Endothelial cell (in vitro differentiated cells): ENCODE measurements around the gene FGGY. TPM values are rescaled to one million over a fixed set of nuclear protein-coding genes. Genes with fewer than 3 reads are reported as not detected.

Experiments used
- DNase-seq: peaks from one replicate; pipeline ENCODE4 v3.0.0; 2021; ENCODE audit warnings: low spot score
- H3K27ac Mint-ChIP-seq: one replicate; pipeline ENCODE4 v1.8.0; 2021; ENCODE audit warnings: mixed read lengths, inconsistent platforms; ENCODE audit not compliant: unreplicated experiment
- H3K27me3 Mint-ChIP-seq: one replicate; pipeline ENCODE4 v1.8.0; 2021; ENCODE audit warnings: mild to moderate bottlenecking, moderate library complexity, mixed read lengths, inconsistent platforms; ENCODE audit not compliant: unreplicated experiment
- H3K36me3 Mint-ChIP-seq: one replicate; pipeline ENCODE4 v1.8.0; 2021; ENCODE audit warnings: mild to moderate bottlenecking, low read depth, mixed read lengths, inconsistent platforms; ENCODE audit not compliant: unreplicated experiment
- H3K4me1 Mint-ChIP-seq: one replicate; pipeline ENCODE4 v1.8.0; 2021; ENCODE audit warnings: mild to moderate bottlenecking, mixed read lengths, inconsistent platforms; ENCODE audit not compliant: unreplicated experiment
- H3K4me3 Mint-ChIP-seq: one replicate; pipeline ENCODE4 v1.8.0; 2021; ENCODE audit warnings: mild to moderate bottlenecking, mixed read lengths, inconsistent platforms; ENCODE audit not compliant: unreplicated experiment
- H3K9me3 Mint-ChIP-seq: one replicate; pipeline ENCODE4 v1.8.0; 2021; ENCODE audit warnings: mixed read lengths, inconsistent platforms; ENCODE audit not compliant: unreplicated experiment
- total RNA-seq: library from RNA; stranded (reverse); fragmentation: NEBNext Ultra II Directional; extraction: Animal tissue kit (Norgen Biotek cat#: 25700); gene quantifications from one replicate; pipeline ENCODE4 v1.2.1, GENCODE V29; 2021; ENCODE audit not compliant: unreplicated experiment
- TF ChIP-seq, protein P1 (sequence below): fragments of 200-600 bp; sonication (generic); IDR thresholded peaks from one replicate; pipeline ENCODE4 v1.5.0; 2021; ENCODE audit warnings: antibody characterized with exemption; ENCODE audit not compliant: unreplicated experiment

The FGGY gene
- total RNA-seq, 1 donor from 2014 or later, result 41.2 TPM

DNA sequence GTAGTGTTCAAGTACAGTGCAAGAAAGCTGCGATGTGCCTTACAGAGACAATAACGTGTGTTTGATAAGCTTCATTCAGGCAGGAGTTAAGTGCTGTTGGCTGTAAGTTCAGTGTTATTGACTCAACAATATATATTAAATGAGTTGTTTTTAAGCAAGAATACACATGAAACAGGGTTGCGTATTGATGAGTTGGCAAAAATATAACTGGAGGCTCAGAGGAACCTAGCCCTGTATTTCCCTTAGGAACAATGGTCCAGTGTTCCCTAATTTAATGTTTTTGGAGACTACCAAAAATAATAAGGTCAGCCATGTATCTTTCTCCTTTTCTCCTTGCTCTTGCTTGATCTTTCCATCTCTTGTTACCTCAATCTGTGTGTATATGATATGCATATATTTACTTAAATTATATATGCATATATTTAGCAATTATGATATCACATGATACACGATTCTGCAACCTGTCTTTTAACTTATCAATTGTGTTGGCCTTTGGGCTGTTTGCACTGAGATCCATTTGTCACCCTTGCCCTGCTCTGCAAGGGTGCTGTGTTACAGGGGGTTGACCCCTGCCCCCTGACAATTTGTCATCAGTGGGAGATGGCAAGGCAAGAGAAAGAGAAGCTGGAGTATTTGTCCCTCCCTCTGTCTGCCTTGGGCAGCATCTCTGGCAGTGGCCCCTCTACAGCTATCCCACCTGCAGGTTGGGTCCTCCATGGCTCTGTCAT lies 109.7 kb downstream of the FGGY start:
- no peak overlapping the region for H3K27ac Mint-ChIP-seq
- H3K4me3 Mint-ChIP-seq, result no peak overlapping the region
- H3K9me3 Mint-ChIP-seq, result no peaks in the 10 kb centered on the region
- H3K36me3 Mint-ChIP-seq, result no peaks in the 10 kb centered on the region
- no peaks in the 10 kb centered on the region for H3K27me3 Mint-ChIP-seq
- no peak for DNase-seq
- H3K4me1 Mint-ChIP-seq, result peaks cover 14% of the 10 kb centered on the region
- TF ChIP-seq, protein P1, sequence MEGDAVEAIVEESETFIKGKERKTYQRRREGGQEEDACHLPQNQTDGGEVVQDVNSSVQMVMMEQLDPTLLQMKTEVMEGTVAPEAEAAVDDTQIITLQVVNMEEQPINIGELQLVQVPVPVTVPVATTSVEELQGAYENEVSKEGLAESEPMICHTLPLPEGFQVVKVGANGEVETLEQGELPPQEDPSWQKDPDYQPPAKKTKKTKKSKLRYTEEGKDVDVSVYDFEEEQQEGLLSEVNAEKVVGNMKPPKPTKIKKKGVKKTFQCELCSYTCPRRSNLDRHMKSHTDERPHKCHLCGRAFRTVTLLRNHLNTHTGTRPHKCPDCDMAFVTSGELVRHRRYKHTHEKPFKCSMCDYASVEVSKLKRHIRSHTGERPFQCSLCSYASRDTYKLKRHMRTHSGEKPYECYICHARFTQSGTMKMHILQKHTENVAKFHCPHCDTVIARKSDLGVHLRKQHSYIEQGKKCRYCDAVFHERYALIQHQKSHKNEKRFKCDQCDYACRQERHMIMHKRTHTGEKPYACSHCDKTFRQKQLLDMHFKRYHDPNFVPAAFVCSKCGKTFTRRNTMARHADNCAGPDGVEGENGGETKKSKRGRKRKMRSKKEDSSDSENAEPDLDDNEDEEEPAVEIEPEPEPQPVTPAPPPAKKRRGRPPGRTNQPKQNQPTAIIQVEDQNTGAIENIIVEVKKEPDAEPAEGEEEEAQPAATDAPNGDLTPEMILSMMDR, result no peak

DNA sequence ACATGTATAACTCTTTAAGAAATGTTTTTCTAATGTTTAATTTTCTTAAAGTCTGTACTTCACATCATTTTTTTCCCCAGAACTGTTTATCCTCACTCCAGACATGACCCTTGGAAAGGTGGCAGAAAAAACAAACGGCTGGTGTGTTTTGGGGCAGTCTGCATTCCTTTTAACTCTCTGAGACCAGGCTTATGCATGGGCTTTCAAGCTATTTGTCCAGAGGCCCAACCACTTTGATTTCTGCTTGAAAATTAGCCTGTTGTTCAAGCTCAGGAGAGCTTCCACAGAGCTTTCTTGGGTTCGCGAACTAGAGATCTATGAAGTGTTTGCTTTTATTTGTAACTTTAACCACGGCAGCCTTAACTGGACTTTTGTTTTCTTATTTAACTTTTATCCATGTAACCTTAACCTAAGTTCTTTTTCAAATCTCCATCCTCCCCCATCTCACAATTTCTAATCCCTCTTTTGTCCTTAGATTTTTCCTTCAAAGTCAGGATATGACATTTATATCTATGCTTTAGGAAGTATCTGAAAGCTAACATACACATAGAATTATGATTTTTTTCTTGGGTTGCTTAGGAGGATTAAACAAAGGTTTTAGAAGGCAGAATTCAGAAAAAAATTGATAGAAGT lies 111.8 kb downstream of the FGGY start:
- no peaks in the 10 kb centered on the region for H3K9me3 Mint-ChIP-seq
- no peaks in the 10 kb centered on the region for H3K27me3 Mint-ChIP-seq
- peaks cover 10% of the 10 kb centered on the region for H3K4me1 Mint-ChIP-seq
- no peak overlapping the region for H3K27ac Mint-ChIP-seq
- DNase-seq, result no peak
- H3K4me3 Mint-ChIP-seq, result no peak overlapping the region
- TF ChIP-seq, protein P1, result no peak
- H3K36me3 Mint-ChIP-seq, result no peaks in the 10 kb centered on the region

DNA sequence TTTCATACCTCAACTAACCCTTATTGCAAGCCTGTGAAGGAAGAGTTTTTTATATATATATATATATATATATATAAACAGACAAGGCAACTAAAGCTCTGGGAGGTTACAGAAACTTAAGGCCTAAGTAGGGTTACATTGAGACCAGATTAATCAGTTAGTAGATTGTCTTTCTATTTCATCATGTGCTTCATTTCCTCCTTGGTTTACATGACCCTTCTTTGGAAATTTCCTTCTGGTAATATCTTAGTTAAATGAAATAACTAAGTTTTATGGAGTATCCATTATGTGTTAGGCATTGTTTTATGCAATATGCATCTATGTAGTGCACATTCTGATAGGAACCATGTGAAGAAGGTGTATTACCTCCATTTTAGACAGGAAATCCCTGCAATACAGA lies 112.7 kb downstream of the FGGY start:
- no peak for DNase-seq
- no peak overlapping the region for H3K4me3 Mint-ChIP-seq
- H3K4me1 Mint-ChIP-seq, result peaks cover 10% of the 10 kb centered on the region
- TF ChIP-seq, protein P1, result no peak
- H3K36me3 Mint-ChIP-seq, result no peaks in the 10 kb centered on the region
- no peaks in the 10 kb centered on the region for H3K9me3 Mint-ChIP-seq
- no peaks in the 10 kb centered on the region for H3K27me3 Mint-ChIP-seq
- H3K27ac Mint-ChIP-seq, result no peak overlapping the region

DNA sequence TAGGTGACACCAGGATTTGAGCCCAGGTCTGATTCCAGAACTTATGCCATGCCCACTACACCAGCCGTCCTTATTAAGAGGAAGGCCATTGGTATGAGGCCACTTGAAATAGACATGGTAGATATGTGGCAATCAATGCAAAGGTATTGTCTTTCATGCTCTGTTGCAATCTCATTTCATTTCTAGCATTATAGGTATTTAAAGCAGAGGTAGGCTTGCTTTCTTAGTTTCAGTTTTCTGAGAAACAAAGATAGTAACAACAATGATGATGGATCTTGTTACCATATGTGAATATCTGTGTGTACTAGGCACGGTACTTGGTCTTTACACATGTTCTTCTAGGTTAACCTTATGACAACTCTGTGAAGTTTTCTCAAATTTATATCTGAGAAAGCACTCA lies 113.1 kb downstream of the FGGY start:
- Mint-ChIP-seq H3K27me3 (no peaks in the 10 kb centered on the region), H3K27ac (no peak overlapping the region), H3K4me1 (peaks cover 10% of the 10 kb centered on the region), H3K36me3 (no peaks in the 10 kb centered on the region), H3K4me3 (no peak overlapping the region), H3K9me3 (no peaks in the 10 kb centered on the region)
- TF ChIP-seq, protein P1, result no peak
- no peak for DNase-seq

DNA sequence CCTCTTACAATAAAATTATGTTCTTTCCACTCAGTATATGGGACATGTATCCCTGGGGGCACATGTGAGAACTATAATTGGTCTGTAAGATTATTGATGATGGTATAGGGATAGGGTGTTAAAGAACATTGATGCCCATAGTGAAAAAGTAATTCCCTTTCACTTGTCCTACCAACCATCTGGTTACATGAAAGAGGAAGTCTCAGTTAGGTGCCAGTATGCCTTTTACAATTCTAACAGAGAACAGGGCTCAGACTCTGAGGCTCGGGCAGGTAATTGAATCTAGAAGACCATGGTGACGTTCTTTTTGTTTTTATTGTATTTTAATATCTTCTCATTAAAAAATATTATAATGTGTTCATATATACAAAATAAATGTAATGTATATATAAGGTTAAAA lies 113.6 kb downstream of the FGGY start:
- H3K27me3 Mint-ChIP-seq, result no peaks in the 10 kb centered on the region
- H3K27ac Mint-ChIP-seq, result no peak overlapping the region
- no peaks in the 10 kb centered on the region for H3K9me3 Mint-ChIP-seq
- H3K4me1 Mint-ChIP-seq, result peaks cover 10% of the 10 kb centered on the region
- DNase-seq, result no peak
- H3K4me3 Mint-ChIP-seq, result no peak overlapping the region
- TF ChIP-seq, protein P1, result no peak
- no peaks in the 10 kb centered on the region for H3K36me3 Mint-ChIP-seq
